ENCODE measurements around the gene MTMR1. TPM values are rescaled to one million over a fixed set of nuclear protein-coding genes. Genes with fewer than 3 reads are reported as not detected.
A peak's percentile ranks its signal among the peaks of the same experiment; 100 is the strongest.

MTMR1 gene
- total RNA-seq = 10 to 100 TPM; 16.9 to 23.4 (median 22.0) TPM
- 7.4 TPM for polyA plus RNA-seq
- long read RNA-seq, donor 1, partial matches to known transcripts = 0 of 11 reads
- long read RNA-seq, donor 1, other reads (novel, unspliced or antisense) = 11 of 11 reads
- long read RNA-seq, donor 2, full-length matches to known transcripts = 1 of 13 reads
- long read RNA-seq, donor 2, partial matches to known transcripts = 0 of 13 reads
- long read RNA-seq, donor 2, other reads (novel, unspliced or antisense) = 12 of 13 reads
- long read RNA-seq, donor 3, partial matches to known transcripts = 1 of 5 reads
- long read RNA-seq, donor 3, other reads (novel, unspliced or antisense) = 4 of 5 reads
- long read RNA-seq, donor 4, full-length matches to known transcripts = 1 of 9 reads
- long read RNA-seq, donor 4, partial matches to known transcripts = 1 of 9 reads
- long read RNA-seq, donor 4, other reads (novel, unspliced or antisense) = 7 of 9 reads

DNA sequence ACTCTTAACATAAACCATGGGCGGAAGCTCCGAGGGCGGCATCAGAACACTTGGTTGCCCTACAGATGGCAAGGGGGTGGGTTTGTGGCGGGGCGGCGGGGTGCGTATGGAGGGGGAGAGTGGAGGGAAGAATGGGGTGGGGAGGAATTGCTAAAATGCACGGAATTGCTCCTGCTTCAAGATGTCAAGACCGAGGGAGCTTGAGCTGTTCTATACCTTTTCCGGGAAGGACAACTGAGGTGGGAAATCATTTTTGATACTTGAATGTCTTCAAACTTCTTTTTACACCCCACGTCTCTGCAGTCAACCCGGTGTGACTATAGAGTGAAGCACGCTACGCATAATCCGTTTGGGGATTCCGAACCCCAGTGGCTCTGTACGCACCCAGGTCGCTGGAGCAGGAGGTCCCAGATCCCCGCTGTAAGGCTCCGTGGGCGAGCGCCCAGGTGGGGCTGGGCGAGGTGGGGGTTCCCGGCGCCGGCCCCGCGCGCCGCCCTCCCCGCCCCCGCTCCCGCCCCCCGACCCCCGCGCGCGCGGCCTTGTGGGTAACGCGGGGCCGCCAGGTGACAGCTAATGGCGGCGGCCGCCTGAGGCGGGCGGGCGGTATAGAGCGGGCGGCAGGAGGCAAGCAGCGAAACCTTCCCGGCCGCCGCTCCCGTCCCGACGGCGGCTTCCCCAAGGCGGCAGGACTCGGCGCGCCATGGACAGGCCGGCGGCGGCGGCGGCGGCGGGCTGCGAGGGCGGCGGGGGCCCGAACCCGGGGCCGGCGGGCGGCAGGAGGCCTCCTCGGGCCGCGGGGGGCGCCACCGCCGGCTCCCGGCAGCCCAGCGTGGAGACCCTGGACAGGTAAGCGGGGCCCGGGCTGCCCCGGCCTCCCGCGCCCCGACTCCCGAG is at the start of gene MTMR1:
TSS of gene MTMR1 (plus strand) at position 566 of the 894 bp plus-strand sequence. CDS start at position 701, 135 bp downstream.
- H3K9me3 ChIP-seq (ENCODE audit: control insufficient read depth, low read length) = no peaks in the 10 kb centered on the region
- DNase-seq = peak; percentile 37 to 70 (median 69)
- H3K4me1 ChIP-seq (ENCODE audit: control insufficient read depth, insufficient read depth, low read length) = no peaks in the 10 kb centered on the region
- intact Hi-C loops (cut with DNase I) = no loop called here
- H3K27me3 ChIP-seq (ENCODE audit: control insufficient read depth, insufficient read depth) = no peaks in the 10 kb centered on the region
- ATAC-seq = peak; percentile 71 to 86
- peak within 1 kb of the TSS; percentile 96 for H3K4me3 ChIP-seq (ENCODE audit: low read length)
- WGBS = under 1% methylated on average over 76 of the region's 92 CpGs
- H3K27ac ChIP-seq (ENCODE audit: low read length) = peak within 1 kb of the TSS; percentile 90

DNA sequence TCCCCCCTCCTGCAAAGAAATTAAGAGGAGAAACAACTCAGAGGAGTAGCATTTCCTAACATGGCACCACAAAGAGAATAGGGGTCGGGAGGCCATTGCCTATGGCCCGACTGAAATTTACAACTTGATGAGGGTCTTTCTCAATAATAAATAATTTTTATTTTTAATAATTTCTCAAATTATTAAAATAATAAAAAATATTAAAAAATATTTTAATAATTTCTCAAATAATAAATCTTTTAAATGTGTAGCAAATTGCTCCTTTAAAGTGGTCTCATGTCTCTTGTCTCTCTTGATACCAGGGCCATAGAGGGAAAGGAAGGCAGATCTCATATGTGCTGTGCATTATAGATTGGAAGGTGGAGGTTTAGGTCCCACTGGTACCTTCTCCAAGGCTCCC is 49.2 kb upstream of the MTMR1 start:
- ATAC-seq (no peak), DNase-seq (no peak)
- H3K27me3 ChIP-seq (ENCODE audit: control insufficient read depth, insufficient read depth) = no peaks in the 10 kb centered on the region
- H3K9me3 ChIP-seq (ENCODE audit: control insufficient read depth, low read length) = no peaks in the 10 kb centered on the region
- 98% methylated on average over 2 of the region's 2 CpGs for WGBS
- H3K27ac ChIP-seq (ENCODE audit: low read length) = no peak overlapping the region
- H3K4me1 ChIP-seq (ENCODE audit: control insufficient read depth, insufficient read depth, low read length) = no peaks in the 10 kb centered on the region
- no peak overlapping the region for H3K4me3 ChIP-seq (ENCODE audit: low read length)
- intact Hi-C loops (cut with DNase I) = no loop called here

DNA sequence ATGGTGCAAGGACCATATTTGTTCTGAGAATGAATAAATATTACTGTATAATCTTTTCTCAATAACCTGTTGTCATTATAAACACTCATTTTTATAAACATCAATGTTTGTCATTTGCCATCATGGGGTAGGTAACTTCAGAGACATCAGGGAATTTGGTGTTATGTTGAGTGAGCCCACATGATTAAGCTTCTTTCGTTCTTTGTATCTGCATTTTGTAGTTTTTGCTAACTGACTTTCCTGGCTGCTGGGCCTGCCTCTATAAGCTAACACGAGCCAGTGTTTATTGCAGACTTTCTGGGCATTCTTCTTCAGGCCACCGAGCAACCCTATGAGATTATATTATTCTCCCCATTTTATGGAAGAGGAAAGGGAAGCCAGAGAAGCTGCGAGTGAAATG is 48.8 kb upstream of the MTMR1 start:
- Histone ChIP-seq H3K27me3 (ENCODE audit: control insufficient read depth, insufficient read depth) (no peaks in the 10 kb centered on the region), H3K9me3 (ENCODE audit: control insufficient read depth, low read length) (no peaks in the 10 kb centered on the region), H3K27ac (ENCODE audit: low read length) (no peak overlapping the region), H3K4me3 (ENCODE audit: low read length) (no peak overlapping the region), H3K4me1 (ENCODE audit: control insufficient read depth, insufficient read depth, low read length) (no peaks in the 10 kb centered on the region)
- ATAC-seq (no peak), DNase-seq (no peak)
- 93% methylated on average over 4 of the region's 4 CpGs for WGBS
- intact Hi-C loops (cut with DNase I) = no loop called here

DNA sequence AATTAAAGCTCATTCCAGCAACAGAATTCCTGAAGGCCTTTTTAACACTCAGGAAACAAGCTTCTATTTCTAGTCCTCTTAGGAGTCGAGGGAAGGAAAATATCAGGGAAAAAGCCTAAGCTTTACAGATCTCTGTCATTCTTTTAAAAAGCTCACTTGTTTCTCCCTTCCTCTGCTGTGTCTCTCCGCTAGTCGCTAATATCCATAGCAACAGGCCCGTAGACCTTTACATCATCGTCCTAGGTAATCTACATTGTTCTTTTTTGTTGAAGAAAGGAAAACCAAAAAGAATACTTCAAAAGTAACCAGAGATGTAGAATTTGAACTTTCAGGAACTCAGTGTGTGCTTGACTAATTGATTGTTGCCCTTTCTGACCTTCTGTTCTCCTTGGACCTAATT is 45.9 kb upstream of the MTMR1 start:
- H3K4me3 ChIP-seq (ENCODE audit: low read length) = no peak overlapping the region
- intact Hi-C loops (cut with DNase I) = no loop called here
- no peaks in the 10 kb centered on the region for H3K4me1 ChIP-seq (ENCODE audit: control insufficient read depth, insufficient read depth, low read length)
- ATAC-seq (no peak), DNase-seq (no peak)
- H3K27ac ChIP-seq (ENCODE audit: low read length) = no peak overlapping the region
- 75% methylated on average over 5 of the region's 5 CpGs for WGBS
- H3K9me3 ChIP-seq (ENCODE audit: control insufficient read depth, low read length) = no peaks in the 10 kb centered on the region
- no peaks in the 10 kb centered on the region for H3K27me3 ChIP-seq (ENCODE audit: control insufficient read depth, insufficient read depth)

DNA sequence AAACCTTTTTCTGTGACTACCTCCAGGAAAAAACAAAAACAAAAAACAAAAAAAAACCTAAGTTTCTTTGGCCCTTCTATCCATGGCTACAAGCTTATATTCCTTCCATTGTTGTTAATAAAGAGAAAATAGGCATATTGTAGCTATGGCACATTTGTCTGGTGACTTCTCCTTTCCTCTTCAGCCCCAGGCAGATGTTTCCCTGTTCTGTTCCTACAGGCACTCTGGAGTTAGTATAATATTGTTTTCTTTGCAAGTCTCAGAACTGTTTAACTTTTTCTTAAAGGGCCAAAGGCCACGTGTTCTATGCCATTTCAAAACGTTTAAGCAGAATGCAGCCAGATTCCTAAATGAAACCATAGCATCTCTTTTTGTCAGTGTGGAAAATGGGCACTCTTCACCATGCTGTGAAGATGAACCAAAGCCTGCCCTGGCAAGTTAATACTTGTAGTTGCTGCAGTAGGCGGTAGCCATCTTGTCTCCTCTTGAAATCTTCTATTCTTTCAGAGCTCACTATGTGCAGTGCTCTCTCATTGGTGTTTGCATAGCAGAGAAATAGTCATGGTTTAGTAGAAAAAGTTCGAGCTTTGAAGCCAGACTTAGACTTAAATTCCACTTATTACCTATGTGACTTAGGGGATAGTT is 44.8 kb upstream of the MTMR1 start:
- intact Hi-C loops (cut with DNase I) = no loop called here
- H3K27me3 ChIP-seq (ENCODE audit: control insufficient read depth, insufficient read depth) = no peaks in the 10 kb centered on the region
- no peaks in the 10 kb centered on the region for H3K4me1 ChIP-seq (ENCODE audit: control insufficient read depth, insufficient read depth, low read length)
- no peak overlapping the region for H3K27ac ChIP-seq (ENCODE audit: low read length)
- ATAC-seq (no peak), DNase-seq (no peak)
- no peaks in the 10 kb centered on the region for H3K9me3 ChIP-seq (ENCODE audit: control insufficient read depth, low read length)
- WGBS = 80% methylated on average over 4 of the region's 4 CpGs
- H3K4me3 ChIP-seq (ENCODE audit: low read length) = no peak overlapping the region

DNA sequence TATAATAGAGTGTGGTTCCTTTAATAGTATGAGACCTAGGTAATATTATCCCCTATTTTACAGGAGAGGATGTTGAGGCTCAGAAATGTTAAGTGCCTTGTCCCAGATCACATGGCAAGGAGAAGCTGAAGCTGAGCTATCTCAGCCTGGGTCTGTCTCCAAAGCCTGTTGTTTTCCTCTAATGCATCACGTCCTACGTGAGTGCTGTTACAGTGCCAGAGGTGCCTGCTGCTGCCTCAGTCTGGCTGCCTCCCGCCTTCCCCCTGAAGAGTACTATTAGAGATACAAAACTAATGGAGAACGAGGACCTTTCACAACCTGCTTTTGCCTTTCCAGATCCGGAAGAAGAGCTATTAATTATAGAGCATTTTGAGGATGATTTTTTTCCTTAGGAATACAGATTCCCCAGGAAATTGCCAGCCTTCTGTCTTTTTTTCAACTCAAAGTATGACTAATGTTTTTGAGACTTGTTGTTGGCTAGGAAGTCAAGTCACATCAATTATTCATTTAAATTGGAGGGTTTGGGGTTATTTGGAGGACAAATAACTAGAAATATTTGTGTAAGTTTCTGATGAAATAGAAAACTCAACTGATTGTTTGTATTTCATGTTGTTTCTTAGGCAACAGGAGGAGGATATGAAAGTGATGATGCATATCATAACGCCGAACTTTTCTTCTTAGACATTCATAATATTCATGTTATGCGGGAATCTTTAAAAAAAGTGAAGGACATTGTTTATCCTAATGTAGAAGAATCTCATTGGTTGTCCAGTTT is 43.9 kb upstream of the MTMR1 start:
- H3K27me3 ChIP-seq (ENCODE audit: control insufficient read depth, insufficient read depth) = no peaks in the 10 kb centered on the region
- no peak overlapping the region for H3K4me3 ChIP-seq (ENCODE audit: low read length)
- peak in 1 of 3 donors; percentile 50 for DNase-seq
- intact Hi-C loops (cut with DNase I) = no loop called here
- WGBS = 49% methylated on average over 8 of the region's 8 CpGs
- H3K9me3 ChIP-seq (ENCODE audit: control insufficient read depth, low read length) = no peaks in the 10 kb centered on the region
- no peak overlapping the region for H3K27ac ChIP-seq (ENCODE audit: low read length)
- ATAC-seq = peak in 1 of 2 donors; percentile 31
- H3K4me1 ChIP-seq (ENCODE audit: control insufficient read depth, insufficient read depth, low read length) = no peaks in the 10 kb centered on the region

DNA sequence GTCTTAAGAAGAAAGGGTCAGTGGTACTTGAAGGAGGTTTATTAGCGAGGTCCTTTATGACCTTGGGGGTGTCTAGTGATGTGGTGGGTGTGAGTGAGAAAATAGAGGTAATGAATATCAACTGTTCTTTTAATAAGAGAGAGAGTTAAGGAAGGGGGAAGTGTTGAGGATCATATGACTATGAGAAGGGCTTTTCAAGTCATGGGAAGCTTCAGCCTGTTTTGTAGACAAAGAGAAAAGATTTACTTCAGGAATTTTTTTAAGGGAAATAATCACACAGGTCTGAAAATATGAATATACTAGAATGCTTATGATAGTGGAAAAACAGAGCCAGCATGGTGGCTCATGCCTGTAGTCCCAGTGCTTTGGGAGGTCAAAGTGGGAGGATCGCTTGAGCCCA is 41.3 kb upstream of the MTMR1 start:
- Histone ChIP-seq H3K9me3 (ENCODE audit: control insufficient read depth, low read length) (no peaks in the 10 kb centered on the region), H3K4me3 (ENCODE audit: low read length) (no peak overlapping the region), H3K27me3 (ENCODE audit: control insufficient read depth, insufficient read depth) (no peaks in the 10 kb centered on the region), H3K4me1 (ENCODE audit: control insufficient read depth, insufficient read depth, low read length) (no peaks in the 10 kb centered on the region), H3K27ac (ENCODE audit: low read length) (no peak overlapping the region)
- DNase-seq (no peak), ATAC-seq (no peak)
- WGBS = 99% methylated on average over 2 of the region's 2 CpGs
- intact Hi-C loops (cut with DNase I) = no loop called here

DNA sequence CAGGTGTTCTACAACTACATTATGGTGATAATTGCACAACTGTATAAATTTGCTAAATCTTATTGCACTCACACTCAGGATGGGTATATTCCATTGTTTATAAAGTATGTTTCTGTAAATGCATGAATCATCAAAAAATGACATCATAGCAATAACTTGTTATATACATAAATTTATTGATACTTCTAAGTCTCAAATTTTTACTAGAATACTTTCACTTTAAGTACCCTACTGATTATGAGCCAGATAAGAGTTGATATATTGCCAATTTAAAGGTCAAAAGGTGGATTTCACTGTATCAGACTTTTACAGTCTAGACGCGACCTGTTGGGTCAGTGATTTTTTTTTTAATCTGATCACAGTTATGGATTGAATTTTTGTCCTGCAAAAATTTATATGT is 37.4 kb upstream of the MTMR1 start:
- no peaks in the 10 kb centered on the region for H3K9me3 ChIP-seq (ENCODE audit: control insufficient read depth, low read length)
- no peak overlapping the region for H3K4me3 ChIP-seq (ENCODE audit: low read length)
- intact Hi-C loops (cut with DNase I) = no loop called here
- DNase-seq (no peak), ATAC-seq (no peak)
- no peaks in the 10 kb centered on the region for H3K4me1 ChIP-seq (ENCODE audit: control insufficient read depth, insufficient read depth, low read length)
- H3K27ac ChIP-seq (ENCODE audit: low read length) = no peak overlapping the region
- no peaks in the 10 kb centered on the region for H3K27me3 ChIP-seq (ENCODE audit: control insufficient read depth, insufficient read depth)
- WGBS = 87% methylated on average over 2 of the region's 2 CpGs

DNA sequence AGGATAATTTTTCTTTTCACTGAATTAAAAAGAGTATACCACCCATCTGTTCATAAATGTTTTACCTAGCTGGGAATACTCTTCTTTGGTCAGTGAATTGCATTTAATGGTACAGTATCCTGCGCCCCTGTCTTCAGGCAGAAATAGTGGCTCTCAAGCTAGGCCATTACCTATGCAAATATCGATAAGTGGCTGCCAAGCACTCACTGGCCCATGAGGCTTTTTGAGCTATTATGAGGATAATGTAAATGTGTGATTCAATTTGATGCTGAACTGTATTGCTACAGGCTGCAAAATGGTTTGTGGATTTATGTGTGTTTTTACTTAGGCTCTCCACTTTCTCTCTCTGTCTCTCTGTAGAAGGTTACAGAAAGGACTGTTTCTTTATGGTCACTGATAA is 30.1 kb upstream of the MTMR1 start:
- H3K27me3 ChIP-seq (ENCODE audit: control insufficient read depth, insufficient read depth) = no peaks in the 10 kb centered on the region
- no peak overlapping the region for H3K4me3 ChIP-seq (ENCODE audit: low read length)
- DNase-seq (no peak), ATAC-seq (no peak)
- intact Hi-C loops (cut with DNase I) = no loop called here
- H3K9me3 ChIP-seq (ENCODE audit: control insufficient read depth, low read length) = no peaks in the 10 kb centered on the region
- 86% methylated on average over 2 of the region's 2 CpGs for WGBS
- H3K4me1 ChIP-seq (ENCODE audit: control insufficient read depth, insufficient read depth, low read length) = no peaks in the 10 kb centered on the region
- no peak overlapping the region for H3K27ac ChIP-seq (ENCODE audit: low read length)

DNA sequence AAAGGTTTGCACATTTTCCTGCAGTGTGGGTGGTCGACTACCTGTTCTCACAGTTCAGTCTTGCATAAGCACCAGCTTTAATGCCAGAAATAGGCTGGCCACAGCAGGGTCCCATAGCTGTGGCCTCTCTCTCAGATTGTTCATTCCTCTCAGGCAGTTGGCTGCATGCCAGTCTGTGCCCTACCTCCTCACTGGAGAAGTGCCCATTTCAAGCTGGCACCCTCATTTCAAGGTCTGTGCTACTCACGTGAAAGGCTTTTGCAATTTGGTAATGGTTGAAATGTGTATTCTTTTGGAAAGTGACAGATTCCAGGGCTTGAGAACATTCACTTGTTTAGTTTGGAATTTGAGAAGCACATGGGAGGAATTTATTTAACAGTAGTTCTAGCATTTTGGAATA is 28.9 kb upstream of the MTMR1 start:
- H3K27ac ChIP-seq (ENCODE audit: low read length) = no peak overlapping the region
- no peaks in the 10 kb centered on the region for H3K27me3 ChIP-seq (ENCODE audit: control insufficient read depth, insufficient read depth)
- WGBS = 52% methylated on average over 2 of the region's 2 CpGs
- DNase-seq = peak; percentile 38 to 68 (median 68)
- ATAC-seq = peak in 1 of 2 donors; percentile 37
- H3K9me3 ChIP-seq (ENCODE audit: control insufficient read depth, low read length) = no peaks in the 10 kb centered on the region
- no peak overlapping the region for H3K4me3 ChIP-seq (ENCODE audit: low read length)
- no peaks in the 10 kb centered on the region for H3K4me1 ChIP-seq (ENCODE audit: control insufficient read depth, insufficient read depth, low read length)
- intact Hi-C loops (cut with DNase I) = no loop called here
